NT2/D1 (cell line): ENCODE results near the gene CD8B.

Source experiments
- YY1 ChIP-seq: IDR thresholded peaks from 2 replicates; pipeline ENCODE4 v1.6.1; 2011; ENCODE audit not compliant: insufficient read length, insufficient read depth
- ZNF274 ChIP-seq: IDR thresholded peaks from 2 replicates; pipeline ENCODE4 v1.6.1; 2011; ENCODE audit warnings: mild to moderate bottlenecking, low read depth, low read length

DNA sequence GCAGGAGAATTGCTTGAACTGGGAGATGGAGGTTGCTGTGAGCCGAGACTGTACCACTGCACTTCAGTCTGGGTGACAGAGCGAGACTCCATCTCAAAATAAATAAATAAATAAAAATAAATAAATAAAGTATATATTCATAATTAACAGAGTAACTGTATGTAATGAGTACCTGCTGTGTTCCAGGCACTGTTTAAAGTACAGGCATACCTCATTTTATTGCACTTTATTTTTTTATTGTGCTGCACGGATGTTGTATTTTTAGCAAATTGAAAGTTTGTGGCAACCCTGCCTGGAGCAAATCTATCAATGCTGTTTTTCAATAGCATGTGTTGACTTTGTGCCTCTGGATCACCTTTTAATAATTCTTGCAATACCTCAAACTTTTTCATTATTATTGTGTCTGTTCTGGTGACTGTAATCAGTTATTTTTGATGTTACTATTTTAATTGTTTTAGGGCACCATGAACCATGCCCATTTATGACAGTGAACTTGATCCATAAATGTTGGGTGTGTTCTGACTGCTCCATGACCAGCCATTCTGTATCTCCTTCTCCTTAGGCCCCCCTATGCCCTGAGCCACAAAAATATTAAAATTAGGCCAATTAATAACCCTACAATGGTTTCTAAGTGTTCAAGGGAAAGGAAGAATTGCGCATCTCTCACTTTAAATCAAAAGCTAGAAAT lies 43.4 kb downstream of the CD8B start:
- TF ChIP-seq YY1 = no peak
- no peak for TF ChIP-seq ZNF274
